PFSK-1 (cell line): ENCODE measurements around the gene YWHAH.

Source experiments
- FOXP2 ChIP-seq: optimal IDR thresholded peaks from 2 replicates; pipeline ENCODE3; 2011; ENCODE audit warnings: borderline replicate concordance, control low read depth, inconsistent platforms; ENCODE audit not compliant: insufficient read depth; ENCODE audit errors: extremely low read length, extremely low read depth
- POLR2AphosphoS5 ChIP-seq: IDR thresholded peaks from 2 replicates; pipeline ENCODE4 v1.6.1; 2012; ENCODE audit warnings: low read depth, mild to moderate bottlenecking, control low read depth, low read length, moderate library complexity
- REST ChIP-seq, 2 experiments: IDR thresholded peaks; 2 replicates each; pipeline versions ENCODE4 v1.6.1 to v1.8.0; 2011 to 2012; ENCODE audit warnings: low read depth in 2 of 2, low read length in 2 of 2, control low read depth in 1 of 2, inconsistent platforms in 1 of 2, mild to moderate bottlenecking in 1 of 2, moderate library complexity in 1 of 2; ENCODE audit not compliant: insufficient read depth in 1 of 2
- SIN3A ChIP-seq: IDR thresholded peaks from 2 replicates; pipeline ENCODE4 v1.6.1; 2012; ENCODE audit warnings: mild to moderate bottlenecking, low read length, moderate library complexity, borderline replicate concordance; ENCODE audit not compliant: insufficient read depth
- TAF1 ChIP-seq: IDR thresholded peaks from 2 replicates; pipeline ENCODE4 v1.6.1; 2012; ENCODE audit warnings: low read length, control low read depth, borderline replicate concordance; ENCODE audit not compliant: insufficient read depth

YWHAH gene

GRCh38 chr22:31926969-31927368 is 17.4 kb upstream of the YWHAH start:
- TF ChIP-seq SIN3A (no peak), FOXP2 (no peak)

GRCh38 chr22:31927562-31927961 is 16.8 kb upstream of the YWHAH start:
- TF ChIP-seq SIN3A (no peak), TAF1 (no peak), REST (IDR thresholded peaks at IDR 0.05; ENCODE audit: insufficient read depth in 1 of 2, low read depth in 2 of 2, low read length in 2 of 2) (no peak), FOXP2 (no peak), POLR2AphosphoS5 (no peak)

- TF ChIP-seq FOXP2 (no peak), SIN3A (no peak), TAF1 (no peak), POLR2AphosphoS5 (no peak), REST (IDR thresholded peaks at IDR 0.05; ENCODE audit: insufficient read depth in 1 of 2, low read depth in 2 of 2, low read length in 2 of 2) (no peak)
Measured at GRCh38 chr22:31929167-31929930, 15.0 kb upstream of the YWHAH start.

GRCh38 chr22:31932863-31933262 is 11.5 kb upstream of the YWHAH start:
- TF ChIP-seq REST (IDR thresholded peaks at IDR 0.05; ENCODE audit: insufficient read depth in 1 of 2, low read depth in 2 of 2, low read length in 2 of 2) (no peak), TAF1 (no peak), FOXP2 (no peak), SIN3A (no peak), POLR2AphosphoS5 (no peak)

GRCh38 chr22:31933406-31933805 is 10.9 kb upstream of the YWHAH start:
- TF ChIP-seq SIN3A (no peak), REST (IDR thresholded peaks at IDR 0.05; ENCODE audit: insufficient read depth in 1 of 2, low read depth in 2 of 2, low read length in 2 of 2) (no peak)
